SK-N-DZ (cell line): ENCODE data around the gene KLF18. TPM values are rescaled to one million over a fixed set of nuclear protein-coding genes. Genes with fewer than 3 reads are reported as not detected.
"Not testable (repeated sequence)": the region's sequence is repeated elsewhere in the genome, so short reads cannot be mapped to it uniquely, and the experiment has no call there.

Source experiments
- DNase-seq: peaks from one replicate; pipeline ENCODE4 v3.0.0-alpha.2; 2015; ENCODE audit warnings: low spot score
- polyA plus RNA-seq, 2 experiments: library from polyadenylated mRNA; depleted of rRNA; stranded (reverse); fragments of >200 nt; gene quantifications; 2 replicates each; pipeline ENCODE4 v1.2.3, GENCODE V29; 2014

KLF18 gene
- not detected in 2 replicates for polyA plus RNA-seq (2014; cell fraction: cytosol; rRNA removed)
- polyA plus RNA-seq (2014; cell fraction: nucleus; rRNA removed) = not detected in 2 replicates

DNA sequence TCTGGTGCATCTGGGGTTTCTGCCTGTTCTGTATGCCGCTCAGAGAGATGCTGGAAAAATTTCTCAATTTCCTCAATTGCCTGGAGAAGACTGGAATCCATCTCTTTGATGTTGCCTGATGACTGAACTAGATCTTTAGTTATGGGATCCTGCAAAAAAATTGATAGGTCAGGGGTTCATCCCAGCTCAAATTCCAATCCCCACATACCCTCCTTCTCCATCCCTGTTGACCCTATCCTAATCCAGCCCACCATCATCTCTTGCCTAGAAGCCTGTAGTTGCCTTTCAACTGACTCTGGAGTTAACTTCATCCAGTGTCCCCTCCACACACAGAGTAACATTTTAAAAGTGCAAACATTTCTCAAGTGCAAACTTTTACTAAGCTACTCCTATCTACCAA is at the start of gene KLF18:
TSS of gene KLF18 (minus strand) at position 101 of the 400 bp plus-strand sequence. CDS start at position 101, 0 bp downstream.
- DNase-seq = no peak

DNA sequence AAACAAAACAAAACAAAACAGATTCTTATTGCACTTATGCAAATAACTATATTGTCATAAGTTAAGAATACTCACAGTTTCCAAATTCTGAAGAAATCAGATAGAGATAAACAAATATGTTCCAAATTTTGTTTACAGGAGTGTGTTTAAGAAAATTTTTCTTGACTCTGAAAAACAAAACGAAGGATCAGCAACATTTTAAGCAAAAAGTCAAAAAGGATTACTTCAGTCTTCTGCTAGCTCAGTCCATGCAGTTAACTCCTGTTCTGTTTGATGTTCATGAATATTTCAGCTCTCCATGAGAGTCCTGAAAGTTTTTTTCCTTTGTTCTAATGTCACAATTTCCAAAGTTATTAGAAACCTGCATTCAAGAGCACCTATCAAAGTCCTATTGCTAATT is 33.2 kb upstream of the KLF18 start:
- no peak for DNase-seq

DNA sequence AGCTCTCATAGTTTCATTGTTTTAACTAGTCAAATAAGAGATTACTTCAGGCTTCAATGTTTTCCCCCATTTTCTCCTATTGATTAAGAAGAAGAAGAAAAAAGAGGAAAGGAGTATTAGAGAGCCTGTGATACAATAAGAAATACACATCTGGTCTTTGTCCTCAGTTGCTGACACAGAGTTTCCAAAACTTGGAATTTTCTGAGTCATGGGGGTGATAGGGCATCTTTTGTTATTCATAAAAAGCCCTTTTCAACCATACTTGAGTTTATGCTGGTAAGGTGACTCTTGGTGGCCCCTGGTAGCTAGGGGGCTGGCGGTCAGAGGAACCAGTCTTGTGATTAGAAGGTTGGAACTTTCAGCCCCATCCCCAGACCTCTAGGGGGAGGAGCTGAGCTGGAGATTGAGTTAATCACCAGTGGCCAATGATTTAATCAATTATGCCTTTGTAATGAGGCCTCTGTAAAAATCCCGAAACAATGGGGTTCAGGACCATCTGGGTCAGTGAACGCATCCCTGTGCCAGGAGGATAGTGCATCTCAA is 28.9 kb upstream of the KLF18 start:
- no peak for DNase-seq

DNA sequence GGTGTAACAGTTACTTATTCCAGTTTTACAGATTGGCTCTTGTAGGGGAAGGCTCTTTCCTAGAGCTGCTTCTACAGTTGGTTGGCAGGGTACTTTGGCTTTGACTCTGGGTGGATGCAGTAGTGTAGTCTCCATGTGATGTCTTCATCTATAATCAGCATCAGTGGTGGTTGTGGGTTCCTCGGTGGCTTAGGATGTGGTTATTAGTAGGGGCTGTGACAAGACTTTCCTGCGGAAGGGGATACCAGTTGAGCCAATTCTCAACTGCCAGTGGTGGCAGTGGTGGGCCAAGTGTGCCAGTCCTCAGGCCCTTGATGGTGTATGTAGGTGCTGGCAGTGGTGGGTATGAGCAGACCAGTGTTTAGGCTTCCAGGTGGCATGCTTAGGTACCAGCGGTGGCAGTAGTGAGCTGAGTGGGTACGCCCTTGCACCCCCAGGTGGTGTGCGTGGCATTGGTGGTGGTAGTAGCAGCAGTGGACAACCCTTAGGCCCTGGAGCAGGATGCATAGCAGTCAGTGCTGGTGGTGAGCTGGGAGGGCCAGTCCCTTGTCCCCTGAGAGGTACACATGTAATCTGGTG is 27.2 kb upstream of the KLF18 start:
- DNase-seq = no peak

DNA sequence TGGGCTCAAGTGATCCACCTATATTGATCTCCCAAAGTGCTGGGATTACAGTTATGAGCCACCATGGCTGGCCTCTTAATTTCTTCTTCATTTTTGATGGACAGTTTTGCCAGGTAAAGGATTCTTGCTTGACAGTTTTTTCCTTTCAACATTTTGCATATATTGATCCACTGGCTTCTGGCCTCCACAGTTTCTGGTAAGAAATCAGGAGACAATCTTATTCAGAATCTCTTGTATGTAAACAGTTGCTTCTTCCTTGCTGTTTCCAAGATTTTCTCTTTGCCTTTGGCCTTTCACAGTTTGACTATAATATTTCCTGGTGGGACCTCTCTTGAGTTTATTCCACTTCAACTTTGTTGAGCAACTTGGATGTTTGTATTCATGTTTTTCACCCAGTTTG is 20.1 kb upstream of the KLF18 start:
- no peak for DNase-seq

DNA sequence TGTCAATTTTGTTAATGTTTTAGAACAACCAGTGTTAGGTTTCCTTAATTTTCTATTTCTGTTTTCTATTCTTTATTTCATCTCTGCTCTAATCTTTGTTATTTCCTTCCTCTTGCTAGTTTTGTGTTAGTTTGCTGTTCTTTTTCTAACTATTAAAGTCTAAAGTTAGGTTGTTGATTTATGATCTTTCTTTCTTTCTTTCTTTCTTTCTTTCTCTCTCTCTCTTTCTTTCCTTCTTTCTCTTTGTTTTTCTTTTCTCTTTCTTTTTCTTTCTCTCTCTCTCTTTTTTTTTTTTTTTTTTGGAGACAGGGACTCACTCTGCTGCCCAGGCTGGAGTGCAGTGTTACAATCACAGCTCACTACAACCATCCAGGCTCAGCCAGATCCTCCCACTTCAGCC is 17.4 kb upstream of the KLF18 start:
- no peak for DNase-seq

DNA sequence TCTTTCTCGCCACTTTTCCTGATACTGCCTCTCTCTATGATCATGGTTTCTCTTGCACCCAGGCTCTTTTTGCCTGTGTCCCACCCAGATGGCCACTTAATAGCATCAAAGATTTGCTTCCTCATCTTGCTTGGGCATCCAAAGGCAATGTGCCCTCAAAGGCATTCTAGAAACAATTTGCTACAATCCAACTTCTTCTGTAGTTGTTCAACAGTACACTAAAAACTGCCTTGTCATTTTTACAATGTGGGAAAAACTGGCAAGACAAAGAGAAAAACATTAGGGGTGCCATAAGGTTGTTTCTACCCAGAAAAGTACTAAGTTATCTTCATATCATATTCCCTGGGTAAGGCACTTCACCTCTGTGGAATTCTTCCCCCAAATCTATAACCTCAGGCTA is 16.5 kb upstream of the KLF18 start:
- no peak for DNase-seq

DNA sequence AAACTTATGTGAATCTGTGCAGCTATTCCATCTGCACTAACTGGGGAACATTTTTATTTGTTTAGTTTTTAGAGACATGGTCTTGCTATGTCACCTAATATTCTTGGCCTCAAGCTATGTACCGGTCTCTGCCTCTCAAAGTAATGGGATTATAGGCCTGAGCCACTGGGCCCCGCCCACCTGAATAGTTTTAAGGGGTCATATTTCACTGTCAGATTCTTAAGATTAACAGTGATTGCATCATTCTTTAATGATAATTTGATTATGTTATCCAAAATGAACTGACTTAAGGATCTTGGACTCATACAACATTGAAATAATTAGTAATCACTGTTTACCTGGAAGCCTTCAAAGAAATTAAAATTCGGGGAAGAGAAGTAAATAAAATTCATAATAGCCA is 12.6 kb upstream of the KLF18 start:
- peak; percentile 16 for DNase-seq

DNA sequence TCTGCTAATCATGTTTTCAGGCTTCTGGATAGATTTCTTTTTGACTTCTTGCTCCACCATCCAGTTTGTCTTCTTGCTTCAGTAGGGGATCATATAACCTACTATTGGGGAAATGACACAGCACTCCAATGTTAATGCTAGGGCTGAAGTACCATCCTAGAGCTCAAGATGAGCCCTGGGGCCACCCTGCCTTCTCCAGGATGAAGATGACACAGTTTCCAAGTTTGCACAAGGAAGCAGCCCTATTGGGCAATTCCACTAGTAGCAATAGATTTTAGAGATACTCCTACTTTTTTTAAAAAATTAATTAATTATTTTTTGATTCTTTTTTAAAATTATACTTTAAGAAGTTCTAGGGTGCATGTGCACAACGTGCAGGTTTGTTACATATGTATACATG is 11.3 kb upstream of the KLF18 start:
- no peak for DNase-seq

DNA sequence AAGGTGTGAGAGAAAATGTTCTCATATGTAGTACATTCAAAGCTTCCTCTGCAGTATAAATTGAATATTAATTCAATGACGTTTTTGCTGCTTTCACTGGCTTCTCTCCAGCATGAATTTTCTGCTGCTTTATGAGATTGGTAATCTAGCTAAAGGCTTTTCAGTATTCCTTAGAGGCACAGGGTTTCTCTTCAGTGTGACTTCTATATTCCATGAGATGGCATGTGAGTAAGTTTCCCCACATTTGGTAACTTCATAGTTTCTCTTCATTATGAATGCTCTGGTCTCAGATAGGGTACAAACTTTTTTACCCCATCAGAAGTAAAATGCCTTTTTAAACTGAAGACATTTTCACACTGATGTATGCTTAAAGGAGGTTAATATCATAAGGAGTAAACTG is 10.4 kb upstream of the KLF18 start:
- DNase-seq = no peak

DNA sequence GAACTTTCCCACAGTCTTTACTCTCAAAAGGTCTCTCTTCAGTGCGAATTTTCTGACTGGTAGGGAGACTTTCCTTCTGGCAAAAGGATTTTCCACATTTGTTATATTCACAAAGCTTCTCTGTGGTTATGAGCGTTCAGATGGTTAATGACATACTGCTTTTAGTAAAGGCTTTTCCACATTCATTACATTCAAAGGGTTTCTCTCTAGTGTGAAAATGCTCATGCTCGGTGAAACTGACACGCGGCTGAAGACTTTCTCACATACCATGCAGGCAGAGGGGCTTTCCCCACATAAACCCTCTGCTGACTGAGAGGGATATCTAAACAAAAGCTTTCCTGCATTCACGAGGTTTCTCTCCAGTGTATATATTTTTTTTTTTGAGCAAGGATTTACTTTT is 9.9 kb upstream of the KLF18 start:
- no peak for DNase-seq

DNA sequence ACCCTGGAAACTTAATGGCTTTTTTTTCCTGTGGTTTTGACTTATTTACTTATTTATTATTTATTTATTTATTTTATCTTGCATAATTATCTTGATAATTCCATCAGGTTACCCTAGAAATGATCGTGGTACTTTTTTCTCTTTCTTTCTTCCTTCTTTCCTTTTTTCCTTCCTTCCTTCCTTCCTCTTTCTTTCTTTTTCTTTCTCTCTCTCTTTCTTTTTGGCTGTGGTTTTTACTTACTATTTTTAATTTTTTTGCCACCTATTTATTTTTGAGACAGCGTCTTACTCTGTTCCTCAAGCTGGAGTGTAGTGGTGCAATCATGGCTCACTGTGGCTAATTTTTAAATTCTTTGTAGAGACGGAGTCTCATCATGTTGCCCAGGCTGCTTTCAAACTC is 6.2 kb upstream of the KLF18 start:
- DNase-seq = no peak

DNA sequence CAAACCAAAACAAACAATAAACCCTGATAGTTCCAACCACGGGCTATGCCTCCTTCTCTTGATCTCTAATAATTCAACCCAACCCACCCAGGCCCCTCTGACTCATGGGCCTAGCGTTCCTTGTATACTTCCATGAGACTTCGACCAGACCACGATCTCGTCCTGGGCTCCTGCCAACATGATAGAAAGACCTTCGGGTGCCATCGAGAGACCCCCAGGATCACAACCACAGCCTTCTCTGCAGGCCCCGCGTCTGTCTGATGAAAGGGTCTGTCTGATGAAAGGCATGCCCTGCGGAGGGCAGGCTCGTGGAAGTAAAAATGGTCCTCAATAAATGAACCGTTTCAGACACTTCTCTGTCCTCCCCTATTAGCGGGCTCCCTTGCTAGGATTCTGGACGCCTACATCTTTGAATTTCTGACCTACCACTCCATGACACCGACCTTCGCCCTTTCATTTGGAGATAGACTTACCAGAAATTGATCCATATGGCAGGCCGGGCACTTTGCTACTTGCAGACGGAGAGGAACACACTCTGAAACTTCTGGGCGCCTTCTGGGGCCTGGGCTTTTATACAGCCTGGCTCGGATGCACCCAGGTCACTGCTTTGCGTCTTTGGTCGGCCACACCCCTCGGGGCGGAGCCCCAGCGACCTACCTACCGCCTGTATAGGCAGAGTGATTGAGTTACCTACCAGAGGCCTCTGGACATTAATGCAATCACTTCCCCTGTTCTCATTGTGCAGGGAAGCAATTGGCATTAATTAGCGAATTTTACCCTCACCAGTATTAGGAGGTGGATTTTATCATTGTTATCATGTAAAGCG is 5.3 kb upstream of the KLF18 start:
- DNase-seq = no peak

DNA sequence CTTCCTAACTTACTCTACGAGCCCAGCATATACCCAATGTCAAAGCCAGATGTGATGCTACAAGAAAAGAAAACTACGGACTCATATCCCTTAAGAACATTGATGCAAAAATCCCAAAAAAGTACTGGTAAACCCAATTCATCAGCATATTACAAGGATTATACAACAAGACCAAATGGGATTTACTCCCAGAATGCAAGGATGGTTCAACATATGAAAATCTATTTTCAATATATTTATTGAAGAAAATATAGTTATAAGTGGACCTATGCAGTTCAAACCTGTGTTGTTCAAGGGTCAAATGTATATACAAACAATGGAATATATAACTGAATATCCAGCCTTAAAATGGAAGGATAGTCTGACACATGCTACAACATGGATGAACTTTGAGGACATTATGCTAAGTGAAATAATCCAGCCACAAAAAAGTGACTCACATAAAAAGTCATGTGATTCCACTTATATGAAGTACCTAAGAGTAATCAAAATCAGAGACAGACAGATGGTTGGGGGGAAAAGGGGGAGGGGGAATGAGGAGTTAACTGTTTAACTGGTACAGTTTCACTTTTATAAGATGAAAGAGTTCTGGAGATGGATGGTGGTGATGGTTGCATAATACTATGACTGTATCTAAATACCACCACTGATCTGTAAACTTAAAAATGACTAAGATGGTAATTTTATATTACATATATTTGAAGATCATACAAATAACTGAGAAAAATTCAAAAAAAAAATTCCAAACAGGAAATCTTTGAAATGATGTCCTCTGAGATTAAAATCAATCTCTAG is 3.7 kb upstream of the KLF18 start:
- no peak for DNase-seq

DNA sequence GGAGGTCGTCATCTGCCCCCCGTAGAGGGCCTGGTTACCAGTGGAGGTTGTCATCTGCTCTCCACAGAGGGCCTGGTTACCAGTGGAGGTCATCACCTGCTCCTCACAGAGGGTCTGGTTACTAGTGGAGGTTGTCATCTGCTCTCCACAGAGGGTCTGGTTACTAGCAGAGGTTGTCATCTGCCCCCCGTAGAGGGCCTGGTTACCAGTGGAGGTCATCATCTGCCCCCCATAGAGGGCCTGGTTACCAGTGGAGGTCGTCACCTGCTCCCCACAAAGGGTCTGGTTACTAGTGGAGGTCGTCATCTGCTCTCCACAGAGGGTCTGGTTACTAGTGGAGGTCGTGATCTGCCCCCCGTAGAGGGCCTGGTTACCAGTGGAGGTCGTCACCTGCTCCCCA is 1.9 kb downstream of the KLF18 start:
- not testable (repeated sequence) for DNase-seq

DNA sequence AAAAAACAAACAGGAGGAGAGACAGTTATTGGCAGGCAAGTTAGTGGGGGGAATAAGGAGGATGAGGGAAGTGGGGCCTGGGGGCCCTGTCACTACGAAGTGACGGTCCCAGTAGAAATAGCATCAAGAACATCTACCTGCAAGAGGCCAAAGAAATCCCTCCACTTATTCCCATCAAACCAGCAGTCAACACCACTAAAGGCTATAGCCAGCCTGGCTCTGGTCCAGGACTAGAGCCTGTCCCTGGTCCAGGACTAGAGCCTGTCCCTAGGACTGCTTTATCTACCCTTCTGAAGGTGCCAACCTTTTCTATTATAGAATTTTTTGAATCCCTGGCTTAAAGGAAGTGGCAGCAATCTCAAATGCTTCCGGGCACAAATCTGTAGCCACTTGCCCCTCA is 3.2 kb downstream of the KLF18 start:
- DNase-seq = no peak

DNA sequence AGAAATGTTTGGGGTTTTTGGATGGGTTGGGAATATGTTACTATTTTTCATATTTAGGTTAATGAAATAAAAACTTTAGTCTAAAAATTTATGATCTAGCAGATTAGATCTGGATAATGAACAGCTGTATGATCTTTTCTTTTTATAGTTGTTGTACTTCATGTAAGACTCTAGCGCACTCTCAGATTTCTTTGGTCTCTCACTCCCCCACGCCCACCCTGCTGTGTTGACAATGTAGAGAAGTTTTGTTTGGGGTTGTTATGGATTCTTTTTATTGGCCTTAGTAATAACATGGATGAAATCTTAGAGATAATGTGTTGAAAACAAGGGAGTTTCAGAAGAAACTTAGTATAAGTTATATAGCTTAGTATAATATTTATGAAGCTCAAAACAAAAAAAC is 5.5 kb downstream of the KLF18 start:
- no peak for DNase-seq

DNA sequence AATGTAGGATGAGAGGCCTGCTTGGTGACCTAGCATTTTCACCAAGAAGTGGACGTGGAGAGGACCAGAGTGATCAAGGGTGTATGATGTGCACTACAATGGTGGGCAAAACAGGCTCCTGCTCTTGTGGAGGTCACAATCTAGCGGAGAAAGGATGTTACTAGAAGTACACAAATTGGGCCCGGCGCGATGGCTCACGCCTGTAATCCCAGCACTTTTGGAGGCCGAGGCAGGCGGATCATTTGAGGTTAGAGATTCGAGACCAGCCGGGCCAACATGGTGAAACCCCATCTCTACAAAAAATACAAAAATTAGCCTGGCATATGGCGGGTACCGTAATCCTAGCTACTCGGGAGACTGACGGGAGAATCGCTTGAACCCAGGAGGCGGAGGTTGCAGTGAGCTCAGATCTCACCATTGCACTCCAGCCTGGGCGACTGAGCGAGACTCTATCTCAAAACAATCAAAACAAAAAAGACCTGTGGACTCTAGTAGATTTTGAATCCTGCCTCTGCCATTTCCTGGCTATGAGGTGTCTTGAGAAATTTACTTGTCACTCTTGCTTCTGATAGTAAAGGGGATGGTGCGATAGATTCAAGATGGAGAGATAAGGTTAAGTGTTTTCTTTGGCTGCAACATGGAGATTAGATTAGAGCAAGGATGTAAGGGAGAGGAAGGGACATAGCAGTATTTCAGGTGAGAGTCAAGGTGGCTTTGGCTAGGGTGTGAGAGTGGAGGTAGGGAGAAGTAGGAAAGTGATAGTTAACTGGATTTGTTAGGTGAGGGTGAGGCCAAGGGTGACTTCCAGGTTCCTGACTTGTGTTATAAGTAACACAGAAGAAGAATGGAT is 7.1 kb downstream of the KLF18 start:
- no peak for DNase-seq

DNA sequence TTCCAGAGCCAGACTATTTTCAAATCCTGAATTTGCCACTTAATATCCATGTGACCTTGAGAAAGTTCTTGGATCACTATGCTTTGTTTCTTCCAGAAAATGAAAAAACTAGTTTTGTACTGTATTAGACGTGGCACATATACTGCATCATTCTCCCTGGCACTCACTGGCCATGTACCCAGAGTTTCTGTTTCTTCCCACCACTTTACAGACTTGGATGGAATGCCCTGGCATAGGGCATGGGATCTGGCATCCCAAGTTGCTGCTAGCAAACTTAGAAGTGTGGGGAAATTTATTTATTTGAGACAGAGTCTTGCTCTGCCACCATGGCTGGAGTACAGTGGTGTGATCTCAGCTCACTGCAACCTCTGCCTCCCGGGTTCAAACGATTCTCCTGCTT is 10.0 kb downstream of the KLF18 start:
- DNase-seq = no peak

DNA sequence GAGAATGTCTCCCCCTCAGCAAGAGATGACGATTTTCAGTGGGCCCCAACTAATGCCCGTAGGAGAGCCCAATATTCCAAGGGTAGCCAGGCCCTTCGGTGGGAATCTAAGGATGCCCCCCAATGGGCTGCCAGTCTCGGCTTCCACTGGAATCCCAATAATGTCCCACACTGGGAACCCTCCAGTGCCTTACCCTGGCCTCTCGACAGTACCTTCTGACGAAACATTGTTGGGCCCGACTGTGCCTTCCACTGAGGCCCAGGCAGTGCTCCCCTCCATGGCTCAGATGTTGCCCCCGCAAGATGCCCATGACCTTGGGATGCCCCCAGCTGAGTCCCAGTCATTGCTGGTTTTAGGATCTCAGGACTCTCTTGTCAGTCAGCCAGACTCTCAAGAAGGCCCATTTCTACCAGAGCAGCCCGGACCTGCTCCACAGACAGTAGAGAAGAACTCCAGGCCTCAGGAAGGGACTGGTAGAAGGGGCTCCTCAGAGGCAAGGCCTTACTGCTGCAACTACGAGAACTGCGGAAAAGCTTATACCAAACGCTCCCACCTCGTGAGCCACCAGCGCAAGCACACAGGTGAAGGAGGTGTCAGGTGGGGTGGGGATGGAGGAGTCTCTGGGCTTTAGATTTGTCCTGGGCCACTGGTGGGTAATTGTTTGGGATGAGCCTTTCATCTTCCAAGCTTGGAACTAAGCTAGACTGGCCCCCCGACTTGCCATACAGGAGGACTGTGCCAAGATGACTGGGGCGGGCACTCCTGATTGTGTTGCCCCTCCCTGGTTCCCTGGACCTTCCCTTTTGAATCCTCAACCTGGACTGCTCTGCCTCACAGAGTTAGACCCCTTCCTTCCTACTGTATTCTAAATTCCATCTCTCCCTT is 11.6 kb downstream of the KLF18 start:
- no peak for DNase-seq
